Liver (tissue), 9 donors: ENCODE measurements around the gene PROK1. TPM values are rescaled to one million over a fixed set of nuclear protein-coding genes. Genes with fewer than 3 reads are reported as not detected.

Source experiments
- DNase-seq: peaks from one replicate; pipeline ENCODE4 v3.0.0-alpha.2; 2017; ENCODE audit warnings: low spot score
- H3K27ac ChIP-seq, 2 donors: one replicate each; pipeline ENCODE4 v1.7.0; 2013; ENCODE audit warnings: inconsistent platforms in 2 of 2, low read length in 2 of 2, control low read depth in 1 of 2, low read depth in 1 of 2, mild to moderate bottlenecking in 1 of 2
- H3K27me3 ChIP-seq, 4 donors: one replicate each; pipeline versions ENCODE4 v1.6.1 to v1.7.0; 2013; ENCODE audit warnings: low read length in 3 of 4, inconsistent platforms in 1 of 4, mild to moderate bottlenecking in 1 of 4, moderate library complexity in 1 of 4; ENCODE audit not compliant: control insufficient read depth in 4 of 4, insufficient read depth in 4 of 4
- H3K36me3 ChIP-seq, 4 donors: one replicate each; pipeline versions ENCODE4 v1.6.1 to v1.7.0; 2013; ENCODE audit warnings: low read length in 3 of 4, mild to moderate bottlenecking in 3 of 4, low read depth in 1 of 4, moderate library complexity in 1 of 4; ENCODE audit not compliant: control insufficient read depth in 4 of 4, insufficient read depth in 3 of 4
- H3K4me1 ChIP-seq, 4 donors: one replicate each; pipeline versions ENCODE4 v1.6.1 to v1.7.0; 2013; ENCODE audit warnings: low read length in 3 of 4, mild to moderate bottlenecking in 3 of 4, moderate library complexity in 1 of 4; ENCODE audit not compliant: control insufficient read depth in 4 of 4, insufficient read depth in 4 of 4
- H3K4me3 ChIP-seq, 3 donors: one replicate each; pipeline versions ENCODE4 v1.6.1 to v1.7.0; 2013; ENCODE audit warnings: low read length in 3 of 3, control low read depth in 1 of 3, low read depth in 1 of 3, mild to moderate bottlenecking in 1 of 3
- H3K9ac ChIP-seq, 2 donors: one replicate each; pipeline ENCODE4 v1.7.0; 2013; ENCODE audit warnings: low read length in 2 of 2, mild to moderate bottlenecking in 2 of 2, moderate library complexity in 2 of 2, control low read depth in 1 of 2, low read depth in 1 of 2
- H3K9me3 ChIP-seq, 4 donors: one replicate each; pipeline versions ENCODE4 v1.6.1 to v1.7.0; 2013; ENCODE audit warnings: low read length in 3 of 4; ENCODE audit not compliant: control insufficient read depth in 4 of 4
- ATF3 ChIP-seq: IDR thresholded peaks from 2 replicates; pipeline ENCODE4 v1.6.1; 2016; ENCODE audit warnings: antibody characterized with exemption
- EGR1 ChIP-seq, 2 donors: IDR thresholded peaks; 2 replicates each; pipeline ENCODE4 v1.6.1; 2016 to 2018; ENCODE audit warnings: antibody characterized with exemption in 2 of 2, low read depth in 2 of 2
- FOXA2 ChIP-seq: IDR thresholded peaks from 2 replicates; pipeline ENCODE4 v1.6.1; 2016; ENCODE audit warnings: antibody characterized with exemption
- GABPA ChIP-seq, 2 donors: IDR thresholded peaks in 1 of 2; conservative IDR thresholded peaks in 1 of 2; 2 replicates each; pipeline ENCODE4 v1.6.1; 2016; ENCODE audit warnings: antibody characterized with exemption in 2 of 2, mild to moderate bottlenecking in 1 of 2, moderate library complexity in 1 of 2
- HNF4A ChIP-seq, 2 donors: conservative IDR thresholded peaks; 2 replicates each; pipeline ENCODE4 v1.6.1; 2016; ENCODE audit warnings: antibody characterized with exemption in 2 of 2, mild to moderate bottlenecking in 2 of 2
- HNF4G ChIP-seq: IDR thresholded peaks from 2 replicates; pipeline ENCODE4 v1.6.1; 2016; ENCODE audit warnings: antibody characterized with exemption
- JUND ChIP-seq, 2 donors: IDR thresholded peaks; 2 replicates each; pipeline ENCODE4 v1.6.1; 2016; ENCODE audit warnings: antibody characterized with exemption in 2 of 2
- NR2F2 ChIP-seq: IDR thresholded peaks from 2 replicates; pipeline ENCODE4 v1.6.1; 2016; ENCODE audit warnings: antibody characterized with exemption
- RAD21 ChIP-seq, 2 donors: IDR thresholded peaks; 2 replicates each; pipeline ENCODE4 v1.6.1; 2016; ENCODE audit warnings: antibody characterized with exemption in 2 of 2, mild to moderate bottlenecking in 2 of 2
- REST ChIP-seq: IDR thresholded peaks from 2 replicates; pipeline ENCODE4 v1.6.1; 2016; ENCODE audit warnings: antibody characterized with exemption, mild to moderate bottlenecking
- RXRA ChIP-seq, 2 donors: IDR thresholded peaks; 2 replicates each; pipeline ENCODE4 v1.6.1; 2017 to 2018; ENCODE audit warnings: antibody characterized with exemption in 2 of 2, mild to moderate bottlenecking in 1 of 2
- TAF1 ChIP-seq: conservative IDR thresholded peaks from 2 replicates; pipeline ENCODE4 v1.6.1; 2016; ENCODE audit warnings: antibody characterized with exemption, mild to moderate bottlenecking
- YY1 ChIP-seq: IDR thresholded peaks from 2 replicates; pipeline ENCODE4 v1.6.1; 2016; ENCODE audit warnings: antibody characterized with exemption, mild to moderate bottlenecking
- WGBS: extraction: QIAGEN DNeasy Blood & Tissue Kit; methylation state at CpG from one replicate; pipeline ENCODE4 v1.1.7; 2013; 5-methylcytosine and 5-hydroxymethylcytosine counted together
- polyA plus RNA-seq, 2 donors: library from polyadenylated mRNA; stranded (reverse) in 1 of 2; unstranded in 1 of 2; fragments of 200-250 nt in 1 of 2; fragments of >200 nt in 1 of 2; fragmentation: Nextera tagmentation in 1 of 2; extraction: Ambion mirVana in 1 of 2; gene quantifications; one replicate each; pipeline versions ENCODE4 v1.2.1 to v1.2.3, GENCODE V29; 2013 to 2015
- total RNA-seq, 2 donors: library from RNA; depleted of rRNA; stranded (reverse); fragments of >200 nt; gene quantifications; one replicate each; pipeline ENCODE4 v1.2.3, GENCODE V29; 2014
- TF ChIP-seq, protein P1 (sequence below): fragments of 150-350 bp; IDR thresholded peaks from 2 replicates; pipeline ENCODE4 v1.5.1; 2017; ENCODE audit warnings: improper control_type of control experiment, low read depth, low read length; ENCODE audit not compliant: missing input control
- TF ChIP-seq, protein P2 (sequence below): IDR thresholded peaks from 2 replicates; pipeline ENCODE4 v1.6.1; 2016; ENCODE audit warnings: antibody characterized with exemption
- donor health status: healthy.
- donor health status: healthy.
- donor health status: healthy.
- donor health status: healthy.
- donor health status: healthy.

The PROK1 gene
- total and polyA plus RNA-seq, 4 donors: 0.03 TPM; not detected in 3

DNA sequence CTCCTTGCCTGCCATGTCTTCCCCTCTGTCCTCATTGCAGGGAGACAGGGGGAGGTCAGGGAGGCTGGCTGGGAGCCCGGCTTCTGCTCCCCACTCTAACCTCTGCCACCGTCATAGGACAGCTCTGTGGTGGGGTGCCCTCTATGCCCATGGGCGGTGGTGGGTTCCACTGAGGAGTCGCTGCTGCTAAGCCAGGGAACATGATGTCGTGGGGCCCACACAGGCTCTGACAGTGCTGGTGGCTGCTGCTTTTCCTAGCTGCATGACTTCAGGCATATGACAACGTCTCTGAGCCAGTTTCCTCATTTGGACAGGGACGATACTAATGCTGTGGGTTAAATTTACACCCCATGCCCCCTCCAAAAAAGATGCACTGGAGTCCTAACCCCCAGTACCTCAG, 53.3 kb downstream of the PROK1 start:
- Histone ChIP-seq H3K9ac (no peak overlapping the region), H3K4me3 (no peak overlapping the region), H3K9me3 (no peaks in the 10 kb centered on the region), H3K36me3 (no peaks in the 10 kb centered on the region), H3K27me3 (peaks cover 0 to 3% (median 0%) of the 10 kb centered on the region in 4 donors), H3K27ac (no peak overlapping the region), H3K4me1 (no peaks in the 10 kb centered on the region)
- 83% methylated on average over 7 of the region's 7 CpGs for WGBS
- no peak for DNase-seq
- TF ChIP-seq GABPA (IDR thresholded peaks at IDR 0.05 in 1 of 2, conservative IDR thresholded peaks at IDR 0.05 in 1 of 2) (no peak), HNF4G (no peak), RAD21 (IDR thresholded peaks at IDR 0.05) (no peak), HNF4A (conservative IDR thresholded peaks at IDR 0.05) (no peak)

GRCh38 chr1:110505596-110505995, 54.6 kb downstream of the PROK1 start:
- TF ChIP-seq JUND (IDR thresholded peaks at IDR 0.05) (no peak), RXRA (IDR thresholded peaks at IDR 0.05) (no peak), FOXA2 (no peak), GABPA (IDR thresholded peaks at IDR 0.05 in 1 of 2, conservative IDR thresholded peaks at IDR 0.05 in 1 of 2) (no peak), TAF1 (no peak), HNF4A (conservative IDR thresholded peaks at IDR 0.05) (no peak), NR2F2 (no peak), EGR1 (IDR thresholded peaks at IDR 0.05; ENCODE audit: low read depth in 2 of 2) (no peak), RAD21 (IDR thresholded peaks at IDR 0.05) (no peak), REST (no peak), HNF4G (no peak), YY1 (no peak), ATF3 (no peak)
- TF ChIP-seq, protein P1, sequence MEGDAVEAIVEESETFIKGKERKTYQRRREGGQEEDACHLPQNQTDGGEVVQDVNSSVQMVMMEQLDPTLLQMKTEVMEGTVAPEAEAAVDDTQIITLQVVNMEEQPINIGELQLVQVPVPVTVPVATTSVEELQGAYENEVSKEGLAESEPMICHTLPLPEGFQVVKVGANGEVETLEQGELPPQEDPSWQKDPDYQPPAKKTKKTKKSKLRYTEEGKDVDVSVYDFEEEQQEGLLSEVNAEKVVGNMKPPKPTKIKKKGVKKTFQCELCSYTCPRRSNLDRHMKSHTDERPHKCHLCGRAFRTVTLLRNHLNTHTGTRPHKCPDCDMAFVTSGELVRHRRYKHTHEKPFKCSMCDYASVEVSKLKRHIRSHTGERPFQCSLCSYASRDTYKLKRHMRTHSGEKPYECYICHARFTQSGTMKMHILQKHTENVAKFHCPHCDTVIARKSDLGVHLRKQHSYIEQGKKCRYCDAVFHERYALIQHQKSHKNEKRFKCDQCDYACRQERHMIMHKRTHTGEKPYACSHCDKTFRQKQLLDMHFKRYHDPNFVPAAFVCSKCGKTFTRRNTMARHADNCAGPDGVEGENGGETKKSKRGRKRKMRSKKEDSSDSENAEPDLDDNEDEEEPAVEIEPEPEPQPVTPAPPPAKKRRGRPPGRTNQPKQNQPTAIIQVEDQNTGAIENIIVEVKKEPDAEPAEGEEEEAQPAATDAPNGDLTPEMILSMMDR: no peak
- TF ChIP-seq, protein P2, sequence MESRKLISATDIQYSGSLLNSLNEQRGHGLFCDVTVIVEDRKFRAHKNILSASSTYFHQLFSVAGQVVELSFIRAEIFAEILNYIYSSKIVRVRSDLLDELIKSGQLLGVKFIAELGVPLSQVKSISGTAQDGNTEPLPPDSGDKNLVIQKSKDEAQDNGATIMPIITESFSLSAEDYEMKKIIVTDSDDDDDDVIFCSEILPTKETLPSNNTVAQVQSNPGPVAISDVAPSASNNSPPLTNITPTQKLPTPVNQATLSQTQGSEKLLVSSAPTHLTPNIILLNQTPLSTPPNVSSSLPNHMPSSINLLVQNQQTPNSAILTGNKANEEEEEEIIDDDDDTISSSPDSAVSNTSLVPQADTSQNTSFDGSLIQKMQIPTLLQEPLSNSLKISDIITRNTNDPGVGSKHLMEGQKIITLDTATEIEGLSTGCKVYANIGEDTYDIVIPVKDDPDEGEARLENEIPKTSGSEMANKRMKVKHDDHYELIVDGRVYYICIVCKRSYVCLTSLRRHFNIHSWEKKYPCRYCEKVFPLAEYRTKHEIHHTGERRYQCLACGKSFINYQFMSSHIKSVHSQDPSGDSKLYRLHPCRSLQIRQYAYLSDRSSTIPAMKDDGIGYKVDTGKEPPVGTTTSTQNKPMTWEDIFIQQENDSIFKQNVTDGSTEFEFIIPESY: no peak
- Histone ChIP-seq H3K9ac (no peak overlapping the region), H3K9me3 (no peaks in the 10 kb centered on the region), H3K27me3 (peaks cover 0 to 3% (median 0%) of the 10 kb centered on the region in 4 donors), H3K4me3 (no peak overlapping the region), H3K36me3 (no peaks in the 10 kb centered on the region), H3K4me1 (no peaks in the 10 kb centered on the region), H3K27ac (no peak overlapping the region)
- 38% methylated on average over 3 of the region's 3 CpGs for WGBS
- DNase-seq: no peak
